ENCODE data around the gene PTDSS2.
A peak's percentile ranks its signal among the peaks of the same experiment; 100 is the strongest.
"Not testable (repeated sequence)": the region's sequence is repeated elsewhere in the genome, so short reads cannot be mapped to it uniquely, and the experiment has no call there.

PTDSS2 gene

GRCh38 chr11:449889-450808 lies at the start of gene PTDSS2:
Gene PTDSS2, plus strand, starts transcription at chr11:450279. Its CDS starts 177 bp downstream, at chr11:450456.
- peak; percentile 93 for DNase-seq

GRCh38 chr11:401196-401595 lies 48.9 kb upstream of the PTDSS2 start:
- not testable (repeated sequence) for DNase-seq

DNA sequence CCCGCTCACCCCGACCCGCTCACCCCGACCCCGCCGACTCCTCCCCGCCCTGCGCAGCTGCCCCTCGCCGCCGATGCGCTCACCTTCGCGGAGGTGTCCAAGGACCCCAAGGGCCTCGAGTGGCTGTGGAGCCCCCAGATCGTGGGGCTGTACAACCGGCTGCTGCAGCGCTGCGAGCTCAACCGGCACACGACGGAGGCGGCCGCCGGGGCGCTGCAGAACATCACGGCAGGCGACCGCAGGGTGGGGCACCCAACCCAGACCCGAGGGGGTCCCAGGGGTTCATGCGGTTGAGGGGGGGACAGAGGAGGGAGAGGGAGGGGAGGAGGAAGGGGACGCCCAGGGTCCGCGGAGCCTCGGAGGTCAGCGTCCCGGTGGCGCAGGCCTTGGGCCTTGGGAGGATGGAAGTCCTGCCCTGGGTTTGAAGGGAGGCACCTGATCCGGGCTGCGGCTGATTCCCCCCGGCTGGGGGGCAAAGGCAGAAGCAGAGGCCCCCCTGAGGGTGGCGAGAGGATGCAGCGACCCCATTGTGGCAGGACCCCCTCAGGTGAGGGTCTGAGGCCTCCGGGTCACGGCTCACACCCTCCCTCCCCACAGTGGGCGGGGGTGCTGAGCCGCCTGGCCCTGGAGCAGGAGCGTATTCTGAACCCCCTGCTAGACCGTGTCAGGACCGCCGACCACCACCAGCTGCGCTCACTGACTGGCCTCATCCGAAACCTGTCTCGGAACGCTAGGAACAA lies 46.9 kb upstream of the PTDSS2 start:
- no peak for DNase-seq

- DNase-seq, result no peak
Measured at GRCh38 chr11:403761-404431, 46.2 kb upstream of the PTDSS2 start.

- DNase-seq, result no peak
Measured at GRCh38 chr11:404551-405264, 45.4 kb upstream of the PTDSS2 start.

- DNase-seq, result no peak
Measured at GRCh38 chr11:405323-405953, 44.6 kb upstream of the PTDSS2 start.

- DNase-seq, result no peak
Measured at GRCh38 chr11:405954-406795, 43.9 kb upstream of the PTDSS2 start.

DNA sequence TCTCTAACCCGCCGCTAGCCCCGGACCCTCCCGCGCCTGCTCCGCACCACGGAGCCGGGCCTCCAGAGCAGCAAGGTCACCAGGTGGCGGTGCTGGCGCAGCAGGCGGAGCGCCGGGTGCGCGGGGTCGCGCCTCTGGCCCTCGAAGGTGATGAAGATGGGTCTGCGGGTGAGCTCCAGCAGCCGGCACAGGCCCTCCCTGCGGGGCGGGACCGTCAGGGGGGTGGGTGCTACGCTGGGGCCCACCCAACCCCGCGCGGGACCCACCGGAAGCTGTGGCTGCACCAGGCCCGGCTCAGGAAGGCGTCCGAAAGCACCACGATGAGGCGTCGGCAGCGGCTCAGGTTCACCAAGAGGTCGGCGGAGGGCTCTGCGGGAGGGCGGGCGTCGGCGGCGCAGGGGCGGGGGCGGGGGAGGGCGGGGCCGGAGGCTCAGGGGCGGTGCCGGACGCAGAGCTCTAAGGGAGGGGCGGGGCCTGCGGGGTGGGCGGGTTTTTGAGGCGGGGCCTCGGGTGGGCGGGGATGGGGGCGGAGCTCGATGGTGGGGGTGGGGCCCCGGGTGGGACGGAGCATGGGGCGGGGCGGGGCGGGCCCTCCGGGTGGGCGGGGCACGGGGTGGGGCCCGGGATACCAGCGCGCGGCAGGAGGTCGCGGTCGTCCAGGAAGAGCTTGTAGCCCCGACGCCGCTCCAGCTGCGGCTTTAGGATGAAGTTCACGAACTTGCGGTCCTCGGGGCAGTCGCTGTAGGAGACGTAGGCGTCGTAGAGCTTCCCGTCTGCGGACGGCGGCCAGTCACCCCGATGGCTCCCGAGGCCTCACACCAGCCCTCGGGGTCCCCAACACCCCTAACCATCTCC lies 43.1 kb upstream of the PTDSS2 start:
- peak; percentile 91 for DNase-seq

- DNase-seq, result no peak
Measured at GRCh38 chr11:407651-408123, 42.4 kb upstream of the PTDSS2 start.

- no peak for DNase-seq
Measured at GRCh38 chr11:408154-409007, 41.7 kb upstream of the PTDSS2 start.

- no peak for DNase-seq
Measured at GRCh38 chr11:409008-409599, 41.0 kb upstream of the PTDSS2 start.

GRCh38 chr11:409600-410483 lies 40.2 kb upstream of the PTDSS2 start:
- DNase-seq, result no peak

GRCh38 chr11:410711-411110 lies 39.4 kb upstream of the PTDSS2 start:
- not testable (repeated sequence) for DNase-seq

DNA sequence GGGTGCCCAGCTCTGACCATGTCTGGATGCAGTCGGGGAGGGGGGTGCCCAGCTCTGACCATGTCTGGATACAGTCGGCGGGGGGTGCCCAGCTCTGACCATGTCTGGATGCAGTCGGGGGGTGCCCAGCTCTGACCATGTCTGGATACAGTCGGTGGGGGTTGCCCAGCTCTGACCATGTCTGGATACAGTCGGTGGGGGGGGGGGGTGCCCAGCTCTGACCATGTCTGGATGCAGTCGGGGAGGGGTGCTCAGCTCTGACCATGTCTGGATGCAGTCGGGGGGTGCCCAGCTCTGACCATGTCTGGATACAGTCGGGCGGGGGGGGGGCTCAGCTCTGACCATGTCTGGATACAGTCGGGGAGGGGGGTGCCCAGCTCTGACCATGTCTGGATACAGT lies 38.6 kb upstream of the PTDSS2 start:
- not testable (repeated sequence) for DNase-seq

DNA sequence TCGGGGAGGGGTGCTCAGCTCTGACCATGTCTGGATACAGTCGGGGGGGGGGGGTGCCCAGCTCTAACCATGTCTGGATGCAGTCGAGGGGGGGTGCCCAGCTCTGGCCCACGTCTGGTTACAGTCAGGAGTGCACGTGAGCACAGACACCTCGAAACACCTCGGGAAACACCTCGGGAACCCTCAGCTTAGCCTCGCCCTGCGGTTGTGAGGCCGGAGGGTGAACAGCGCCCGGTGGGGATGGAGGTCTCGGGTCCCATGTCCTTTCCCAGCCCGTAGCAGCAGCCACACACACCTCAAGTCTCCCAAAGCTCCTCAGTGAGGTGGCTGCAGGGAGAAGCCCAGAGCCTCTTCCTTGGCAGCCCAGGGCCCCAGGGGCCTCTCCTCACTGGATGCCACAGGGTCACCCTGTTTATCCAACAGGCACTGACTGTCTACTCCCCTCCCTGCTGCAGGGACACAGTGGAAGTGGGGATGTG lies 37.4 kb upstream of the PTDSS2 start:
- DNase-seq, result no peak

- no peak for DNase-seq
Measured at GRCh38 chr11:413120-414081, 36.7 kb upstream of the PTDSS2 start.

All from fibroblast of skin of right biceps (primary cell).